Cardiac fibroblast (primary cell): ENCODE measurements around the gene RAD9A.
A peak's percentile ranks its signal among the peaks of the same experiment; 100 is the strongest.

Source experiments
- DNase-seq, 2 donors: peaks; one replicate each; pipeline versions ENCODE4 v3.0.0 to v3.0.0-alpha.2; 2010; ENCODE audit warnings: low read depth in 2 of 2
- H3K4me3 ChIP-seq, 2 donors: replicated peaks in 1 of 2; 1 replicate in 1 of 2; 2 replicates in 1 of 2; pipeline ENCODE4 v1.5.1; 2011; ENCODE audit warnings: low read depth in 2 of 2, low read length in 2 of 2, mild to moderate bottlenecking in 2 of 2, moderate library complexity in 1 of 2
- CTCF ChIP-seq: IDR thresholded peaks from one replicate; pipeline ENCODE4 v1.5.1; 2011; ENCODE audit warnings: low read depth, mild to moderate bottlenecking, low read length, inconsistent platforms

Gene RAD9A

GRCh38 chr11:67440229-67441097 lies 48.7 kb downstream of the RAD9A start:
- DNase-seq: no peak
- no peak for TF ChIP-seq CTCF
- H3K4me3 ChIP-seq: no peak overlapping the region

- TF ChIP-seq CTCF: no peak
- DNase-seq: no peak
- no peak overlapping the region for H3K4me3 ChIP-seq
These were observed 49.3 kb downstream of the RAD9A start for GRCh38 chr11:67441098-67441563.

GRCh38 chr11:67441731-67442351 lies 50.1 kb downstream of the RAD9A start:
- H3K4me3 ChIP-seq: no peak overlapping the region

GRCh38 chr11:67442504-67443404 lies 51.0 kb downstream of the RAD9A start:
- no peak for DNase-seq
- H3K4me3 ChIP-seq: peak overlapping the region; percentile 84 to 95
- no peak for TF ChIP-seq CTCF

More at GRCh38 chr11:67441731-67442351, 50.1 kb downstream of the RAD9A start:
- no peak for DNase-seq
- no peak for TF ChIP-seq CTCF

GRCh38 chr11:67445515-67445914 lies 53.7 kb downstream of the RAD9A start:
- no peak for DNase-seq
- H3K4me3 ChIP-seq: no peak overlapping the region
- TF ChIP-seq CTCF: no peak
